ENCODE data around the gene ITGB3BP.

The ITGB3BP gene

DNA sequence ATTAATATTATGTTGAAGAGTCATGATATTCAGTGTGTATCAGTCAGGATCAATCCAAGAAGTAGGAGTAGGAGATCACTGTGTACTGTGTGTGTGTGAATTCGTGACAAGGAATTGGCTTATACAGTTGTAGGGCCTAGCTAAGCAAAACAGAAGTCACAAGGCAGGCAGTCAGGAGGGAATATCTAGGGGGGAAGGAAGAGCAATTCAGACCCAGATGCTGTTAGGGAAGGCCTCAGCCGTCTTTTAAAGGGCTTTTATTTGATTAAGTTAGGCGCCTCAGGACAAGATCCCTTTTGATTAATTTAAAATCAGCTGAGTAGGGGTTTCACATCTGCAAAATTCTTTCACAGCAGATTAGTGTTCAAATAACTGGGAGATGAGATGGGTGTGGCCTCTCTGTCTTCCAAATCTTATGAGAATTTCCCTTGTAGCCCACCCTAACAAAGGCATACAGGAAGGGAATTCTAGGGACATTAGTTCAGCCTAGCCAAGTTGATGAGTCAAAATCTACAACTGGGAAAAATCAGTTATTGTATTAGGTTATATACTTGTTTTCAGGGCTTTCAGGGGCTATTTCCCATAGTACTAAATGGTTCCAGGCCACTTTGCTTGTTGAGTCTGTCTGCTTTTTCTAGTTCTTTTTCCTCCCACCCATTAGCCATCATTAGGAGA, 108.2 kb downstream of the ITGB3BP start:
- DNase-seq: no peak

DNA sequence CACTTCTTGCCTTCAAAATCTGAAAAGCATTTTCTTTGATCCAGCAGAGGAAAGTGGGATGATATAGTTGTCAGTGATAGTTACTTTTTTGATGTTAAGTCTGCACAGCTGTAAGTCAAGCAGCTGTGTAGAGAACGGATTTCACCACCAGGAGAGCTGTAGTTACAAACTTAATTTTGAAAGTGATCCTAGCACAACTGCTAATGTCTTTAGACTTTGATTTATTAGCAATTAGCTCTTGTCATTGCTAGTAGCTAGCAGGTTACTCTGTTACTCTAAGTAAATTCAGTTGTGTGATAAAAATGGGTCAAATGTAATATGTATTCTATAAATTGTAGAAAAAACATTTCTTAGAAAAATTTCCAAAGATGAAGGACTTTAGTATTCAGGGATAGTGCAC, 109.6 kb downstream of the ITGB3BP start:
- no peak for DNase-seq

DNA sequence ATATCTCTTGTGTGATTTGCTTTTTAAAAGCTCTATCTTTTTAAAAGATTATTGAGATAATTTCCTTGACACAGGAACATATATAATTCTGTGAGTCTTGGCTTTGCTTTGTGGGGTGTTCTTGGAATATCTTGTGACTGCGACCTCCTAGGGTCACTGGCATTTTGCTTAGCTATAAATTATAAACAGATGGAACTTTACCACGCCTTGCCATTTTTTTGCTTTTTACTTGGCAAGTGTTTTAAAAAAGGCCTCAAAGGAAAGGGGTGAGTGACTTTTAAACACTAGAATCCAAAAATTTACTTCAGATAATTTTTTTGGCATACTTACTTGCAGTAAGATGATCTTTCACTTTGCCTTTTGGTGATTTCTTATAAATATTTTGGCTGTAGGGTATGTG, 112.0 kb downstream of the ITGB3BP start:
- DNase-seq: no peak

DNA sequence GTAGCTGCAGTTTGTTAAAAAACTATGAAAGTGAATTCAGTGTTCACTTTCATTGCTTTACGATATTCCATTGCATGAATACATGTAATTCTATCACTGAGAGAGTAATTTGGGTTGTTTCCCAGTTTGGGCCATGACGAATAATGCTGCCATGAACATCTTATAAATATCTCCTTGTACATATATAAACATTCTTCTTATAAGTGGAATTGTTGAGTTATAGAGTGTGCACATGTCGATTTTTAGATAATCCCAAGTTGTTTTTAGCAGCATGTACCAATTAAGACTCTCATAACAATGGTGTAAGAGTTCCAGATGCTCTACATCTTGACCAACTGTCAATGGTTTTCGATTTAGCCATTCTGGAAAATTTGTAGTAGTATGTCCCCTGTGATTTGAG, 114.7 kb downstream of the ITGB3BP start:
- DNase-seq: no peak

DNA sequence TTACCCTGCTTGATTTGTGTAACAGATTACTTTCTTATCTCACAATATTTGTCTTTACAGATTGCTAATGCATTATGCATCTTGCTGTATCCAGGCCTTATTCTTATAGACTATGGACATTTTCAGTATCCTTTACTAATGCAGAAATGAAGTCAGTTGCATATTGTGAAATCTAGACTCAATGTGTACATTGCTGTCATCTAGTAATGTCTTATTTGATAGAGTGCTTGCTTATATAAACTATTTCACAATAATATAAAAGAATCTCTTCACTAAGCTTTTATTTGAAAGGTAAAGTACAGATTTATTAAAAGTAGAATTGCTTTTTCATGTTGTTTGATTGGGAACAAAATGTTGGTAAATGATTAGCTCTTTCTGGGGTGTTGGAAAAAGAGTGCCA, 116.0 kb downstream of the ITGB3BP start:
- no peak for DNase-seq

DNA sequence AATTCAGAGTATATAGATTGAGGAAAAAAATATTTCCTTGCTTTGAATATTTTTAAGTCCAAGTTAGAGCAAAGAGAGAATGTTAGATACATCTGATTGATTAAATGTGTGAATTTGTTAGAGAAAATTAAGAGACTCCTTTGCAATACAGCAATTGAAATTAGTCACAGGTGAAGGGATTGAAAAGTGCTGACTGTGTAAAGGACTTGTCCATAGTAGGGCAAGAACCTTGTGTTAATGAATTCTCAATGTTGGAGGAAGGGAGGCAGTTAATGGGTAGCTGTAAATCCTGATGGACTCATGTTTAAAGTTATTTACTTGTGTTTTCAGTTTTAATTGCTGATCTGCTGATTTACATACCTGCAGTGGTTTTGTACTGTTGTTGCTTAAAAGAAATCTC, 117.0 kb downstream of the ITGB3BP start:
- DNase-seq: no peak

DNA sequence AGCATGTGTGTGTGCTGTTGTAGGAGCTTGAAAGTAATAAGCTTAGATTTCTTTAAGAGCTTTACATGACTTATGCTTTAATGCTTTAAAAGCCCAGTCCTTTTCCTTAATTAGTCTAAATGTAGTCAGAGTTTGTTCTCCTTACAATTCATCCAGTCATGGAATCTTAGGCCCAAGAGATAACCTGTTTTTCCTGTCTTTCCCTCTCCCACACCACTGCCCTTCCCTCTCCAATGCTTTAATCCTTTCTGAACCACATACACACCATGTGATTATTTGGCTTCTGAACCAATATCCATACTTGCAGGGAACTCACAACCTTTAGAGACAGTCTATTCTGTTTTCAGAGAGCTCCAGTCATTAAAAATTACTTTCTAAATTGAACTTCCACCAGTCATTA, 118.0 kb downstream of the ITGB3BP start:
- no peak for DNase-seq

DNA sequence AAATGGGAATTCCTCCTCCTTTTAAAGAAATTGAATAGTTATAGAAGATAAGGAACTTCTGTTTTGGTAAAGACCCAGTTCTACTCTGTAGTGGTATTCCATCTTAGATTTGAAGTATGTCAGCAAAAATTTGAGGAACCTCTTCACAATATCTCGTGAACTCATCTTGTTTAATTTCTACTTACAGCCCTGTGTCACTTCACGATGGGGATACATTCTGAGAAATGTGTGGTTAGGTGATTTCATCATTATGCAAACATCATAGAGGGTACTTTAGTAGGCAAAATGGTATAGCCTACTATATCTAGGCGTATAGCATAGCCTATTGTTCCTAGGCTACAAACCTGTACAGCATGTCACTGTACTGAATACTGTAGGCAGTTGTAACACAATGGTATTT, 119.6 kb downstream of the ITGB3BP start:
- DNase-seq: no peak

DNA sequence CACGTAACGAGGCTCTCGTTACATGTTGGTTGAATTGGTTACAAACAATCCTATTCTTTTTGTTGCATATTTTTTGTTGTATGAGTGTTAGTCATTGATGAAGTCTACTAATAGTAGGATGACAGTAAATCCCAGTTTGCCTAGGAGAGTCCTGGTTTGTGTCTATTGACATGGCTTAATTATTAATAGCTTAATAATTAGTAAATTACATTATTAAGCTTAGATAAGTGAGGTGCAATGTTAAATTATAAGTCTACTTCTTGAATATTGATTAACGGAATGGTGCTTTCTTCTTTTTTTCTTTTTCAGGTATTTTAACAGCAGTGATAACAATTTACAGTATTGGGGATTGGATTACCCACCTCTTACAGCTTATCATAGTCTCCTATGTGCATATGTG, 121.1 kb downstream of the ITGB3BP start:
- DNase-seq: no peak
